ENCODE results near the gene LMX1B.

DNA sequence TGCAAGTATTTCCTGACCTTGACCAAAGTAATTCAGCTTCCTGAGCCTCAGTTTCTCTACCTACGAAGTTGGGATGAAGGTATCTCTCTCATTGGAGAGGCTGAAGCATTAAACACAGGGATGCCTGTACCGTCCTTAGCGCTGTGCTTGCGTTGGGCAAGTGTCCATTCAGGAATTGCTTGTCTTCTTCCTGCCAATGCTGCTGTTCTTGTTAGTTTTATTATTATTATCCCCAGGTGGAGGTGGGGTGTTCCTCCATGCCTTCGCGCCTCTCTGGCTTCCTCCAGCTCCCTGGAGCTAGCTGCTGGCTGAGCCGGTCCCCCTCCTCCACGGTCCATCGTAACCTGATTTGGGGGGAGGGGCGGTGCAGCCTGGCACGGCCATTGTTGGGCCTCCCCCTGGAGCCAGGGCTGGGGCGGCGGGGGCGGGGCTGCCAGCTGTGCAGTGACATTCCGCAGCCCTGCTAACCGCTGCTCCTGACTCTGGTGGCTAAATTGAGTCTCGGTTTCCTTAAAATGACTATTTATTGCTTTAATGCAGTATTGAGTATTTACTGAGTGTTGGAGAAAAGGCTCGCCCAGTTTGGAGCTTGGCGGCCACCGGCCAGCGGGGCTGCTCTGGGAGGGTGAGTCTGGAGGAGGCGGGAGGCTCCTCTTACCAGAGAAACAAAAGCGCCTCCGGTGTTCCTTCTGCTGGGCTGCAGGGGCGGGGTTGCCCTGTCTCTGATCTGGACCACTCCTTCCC is 51.3 kb downstream of the LMX1B start:
- TF ChIP-seq, protein P1, sequence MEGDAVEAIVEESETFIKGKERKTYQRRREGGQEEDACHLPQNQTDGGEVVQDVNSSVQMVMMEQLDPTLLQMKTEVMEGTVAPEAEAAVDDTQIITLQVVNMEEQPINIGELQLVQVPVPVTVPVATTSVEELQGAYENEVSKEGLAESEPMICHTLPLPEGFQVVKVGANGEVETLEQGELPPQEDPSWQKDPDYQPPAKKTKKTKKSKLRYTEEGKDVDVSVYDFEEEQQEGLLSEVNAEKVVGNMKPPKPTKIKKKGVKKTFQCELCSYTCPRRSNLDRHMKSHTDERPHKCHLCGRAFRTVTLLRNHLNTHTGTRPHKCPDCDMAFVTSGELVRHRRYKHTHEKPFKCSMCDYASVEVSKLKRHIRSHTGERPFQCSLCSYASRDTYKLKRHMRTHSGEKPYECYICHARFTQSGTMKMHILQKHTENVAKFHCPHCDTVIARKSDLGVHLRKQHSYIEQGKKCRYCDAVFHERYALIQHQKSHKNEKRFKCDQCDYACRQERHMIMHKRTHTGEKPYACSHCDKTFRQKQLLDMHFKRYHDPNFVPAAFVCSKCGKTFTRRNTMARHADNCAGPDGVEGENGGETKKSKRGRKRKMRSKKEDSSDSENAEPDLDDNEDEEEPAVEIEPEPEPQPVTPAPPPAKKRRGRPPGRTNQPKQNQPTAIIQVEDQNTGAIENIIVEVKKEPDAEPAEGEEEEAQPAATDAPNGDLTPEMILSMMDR (IDR thresholded peaks at IDR 0.05; ENCODE audit: insufficient read depth, low read length), result no peak
- TF ChIP-seq, protein P2, sequence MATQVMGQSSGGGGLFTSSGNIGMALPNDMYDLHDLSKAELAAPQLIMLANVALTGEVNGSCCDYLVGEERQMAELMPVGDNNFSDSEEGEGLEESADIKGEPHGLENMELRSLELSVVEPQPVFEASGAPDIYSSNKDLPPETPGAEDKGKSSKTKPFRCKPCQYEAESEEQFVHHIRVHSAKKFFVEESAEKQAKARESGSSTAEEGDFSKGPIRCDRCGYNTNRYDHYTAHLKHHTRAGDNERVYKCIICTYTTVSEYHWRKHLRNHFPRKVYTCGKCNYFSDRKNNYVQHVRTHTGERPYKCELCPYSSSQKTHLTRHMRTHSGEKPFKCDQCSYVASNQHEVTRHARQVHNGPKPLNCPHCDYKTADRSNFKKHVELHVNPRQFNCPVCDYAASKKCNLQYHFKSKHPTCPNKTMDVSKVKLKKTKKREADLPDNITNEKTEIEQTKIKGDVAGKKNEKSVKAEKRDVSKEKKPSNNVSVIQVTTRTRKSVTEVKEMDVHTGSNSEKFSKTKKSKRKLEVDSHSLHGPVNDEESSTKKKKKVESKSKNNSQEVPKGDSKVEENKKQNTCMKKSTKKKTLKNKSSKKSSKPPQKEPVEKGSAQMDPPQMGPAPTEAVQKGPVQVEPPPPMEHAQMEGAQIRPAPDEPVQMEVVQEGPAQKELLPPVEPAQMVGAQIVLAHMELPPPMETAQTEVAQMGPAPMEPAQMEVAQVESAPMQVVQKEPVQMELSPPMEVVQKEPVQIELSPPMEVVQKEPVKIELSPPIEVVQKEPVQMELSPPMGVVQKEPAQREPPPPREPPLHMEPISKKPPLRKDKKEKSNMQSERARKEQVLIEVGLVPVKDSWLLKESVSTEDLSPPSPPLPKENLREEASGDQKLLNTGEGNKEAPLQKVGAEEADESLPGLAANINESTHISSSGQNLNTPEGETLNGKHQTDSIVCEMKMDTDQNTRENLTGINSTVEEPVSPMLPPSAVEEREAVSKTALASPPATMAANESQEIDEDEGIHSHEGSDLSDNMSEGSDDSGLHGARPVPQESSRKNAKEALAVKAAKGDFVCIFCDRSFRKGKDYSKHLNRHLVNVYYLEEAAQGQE (IDR thresholded peaks at IDR 0.05; ENCODE audit: insufficient replicate concordance, low read depth), result no peak
- no peak for TF ChIP-seq GABPA (IDR thresholded peaks at IDR 0.05; ENCODE audit: low read depth)
- TF ChIP-seq POLR2AphosphoS5 (IDR thresholded peaks at IDR 0.05; ENCODE audit: low read depth), result no peak
- no peak for TF ChIP-seq SPI1 (IDR thresholded peaks at IDR 0.05; ENCODE audit: borderline replicate concordance, low read depth)
